Endometrium (tissue), 2 donors: ENCODE measurements around the gene VCL.

Source experiments
- FAIRE-seq: peaks from 2 replicates; lab custom pipeline; 2012; peaks lifted over from hg19 to GRCh38; lab: Jason Lieb, UNC
- donor health status: control.
- donor health status: control.

VCL gene

GRCh38 chr10:74077416-74077815 is 79.5 kb downstream of the VCL start:
- FAIRE-seq, result no peak

- no peak for FAIRE-seq
Measured at GRCh38 chr10:74078037-74078436, 80.1 kb downstream of the VCL start.

GRCh38 chr10:74079028-74079935 is 81.4 kb downstream of the VCL start:
- no peak for FAIRE-seq

- no peak for FAIRE-seq
Measured at GRCh38 chr10:74079936-74080590, 82.1 kb downstream of the VCL start.

- no peak for FAIRE-seq
Measured at GRCh38 chr10:74081192-74081803, 83.4 kb downstream of the VCL start.

- FAIRE-seq, result no peak
Measured at GRCh38 chr10:74081941-74082718, 84.2 kb downstream of the VCL start.

- FAIRE-seq, result no peak
Measured at GRCh38 chr10:74083304-74083703, 85.4 kb downstream of the VCL start.

GRCh38 chr10:74084955-74085354 is 87.0 kb downstream of the VCL start:
- FAIRE-seq, result no peak

- FAIRE-seq, result no peak
Measured at GRCh38 chr10:74086317-74086716, 88.4 kb downstream of the VCL start.

GRCh38 chr10:74088722-74089121 is 90.8 kb downstream of the VCL start:
- FAIRE-seq, result no peak

- no peak for FAIRE-seq
Measured at GRCh38 chr10:74092372-74092771, 94.5 kb downstream of the VCL start.

- FAIRE-seq, result no peak
Measured at GRCh38 chr10:74093530-74094164, 95.7 kb downstream of the VCL start.

GRCh38 chr10:74094231-74094630 is 96.3 kb downstream of the VCL start:
- no peak for FAIRE-seq

GRCh38 chr10:74096777-74097176 is 98.9 kb downstream of the VCL start:
- FAIRE-seq, result no peak

GRCh38 chr10:74097776-74098175 is 99.9 kb downstream of the VCL start:
- FAIRE-seq, result no peak

GRCh38 chr10:74099420-74099819 is 101.5 kb downstream of the VCL start:
- no peak for FAIRE-seq

- FAIRE-seq, result no peak
Measured at GRCh38 chr10:74099836-74100235, 101.9 kb downstream of the VCL start.

GRCh38 chr10:74103560-74104258 is 105.8 kb downstream of the VCL start:
- no peak for FAIRE-seq

- no peak for FAIRE-seq
Measured at GRCh38 chr10:74104480-74104879, 106.6 kb downstream of the VCL start.

GRCh38 chr10:74104996-74105395 is 107.1 kb downstream of the VCL start:
- FAIRE-seq, result no peak

- no peak for FAIRE-seq
Measured at GRCh38 chr10:74107391-74107790, 109.5 kb downstream of the VCL start.
